Panc1 (cell line): Measurements from ENCODE around the gene RNU1-2.

Experiments used
- CTCF ChIP-seq: fragments of 450-650 bp; IDR thresholded peaks from 2 replicates; pipeline ENCODE4 v1.5.1; 2017; ENCODE audit warnings: mild to moderate bottlenecking
- POLR2AphosphoS5 ChIP-seq: IDR thresholded peaks from 2 replicates; pipeline ENCODE4 v1.6.1; 2012; ENCODE audit warnings: mild to moderate bottlenecking, low read depth, low read length, moderate library complexity

- no peak for TF ChIP-seq CTCF
- TF ChIP-seq POLR2AphosphoS5, result no peak
Observed at GRCh38 chr1:16925635-16926490, 30.1 kb downstream of the RNU1-2 start.
